Upper lobe of right lung (tissue), 1 donor: ENCODE data around the gene LRRC37B. TPM values are rescaled to one million over a fixed set of nuclear protein-coding genes. Genes with fewer than 3 reads are reported as not detected.
A peak's percentile ranks its signal among the peaks of the same experiment; 100 is the strongest.
"Not testable (repeated sequence)": the region's sequence is repeated elsewhere in the genome, so short reads cannot be mapped to it uniquely, and the experiment has no call there.

Experiments
- ATAC-seq: fragments of 200-7000 bp; cut with Tn5 transposase; one replicate; pipeline ENCODE4 v1.9.1; 2020; ENCODE audit warnings: mild to moderate bottlenecking, moderate library complexity
- DNase-seq: peaks from one replicate; pipeline ENCODE4 v3.0.0-alpha.2; 2020
- H3K27ac ChIP-seq: fragments of 200-600 bp; one replicate; pipeline ENCODE4 v1.8.0; 2022
- H3K27me3 ChIP-seq: fragments of 200-600 bp; one replicate; pipeline ENCODE4 v1.8.0; 2022; ENCODE audit warnings: mild to moderate bottlenecking
- H3K36me3 ChIP-seq: fragments of 200-600 bp; one replicate; pipeline ENCODE4 v1.8.0; 2022
- H3K4me1 ChIP-seq: fragments of 200-600 bp; one replicate; pipeline ENCODE4 v1.8.0; 2022
- H3K4me3 ChIP-seq: fragments of 200-600 bp; one replicate; pipeline ENCODE4 v1.8.0; 2022; ENCODE audit warnings: mild to moderate bottlenecking
- H3K9me3 ChIP-seq: fragments of 200-600 bp; one replicate; pipeline ENCODE4 v1.8.0; 2022
- CTCF ChIP-seq: fragments of 200-600 bp; IDR thresholded peaks from one replicate; pipeline ENCODE4 v1.8.0; 2022; ENCODE audit warnings: antibody characterized with exemption
- intact Hi-C: fragments of 100-400 bp; cut with DNase I; formaldehyde crosslinking; loops from one replicate; pipeline ENCODE4 v1.11.0; 2022
- total RNA-seq: library from RNA; stranded (reverse); fragmentation: NEBNext Ultra II Directional; extraction: Animal tissue kit (Norgen Biotek cat#: 25700); gene quantifications from one replicate; pipeline ENCODE4 v1.2.1, GENCODE V29; 2021
- donor health status: DM: no; HTN: yes; CAD: no; lungs with severe emphysema.

LRRC37B gene
- total RNA-seq, 1 donor from 2014 or later, result 15.8 TPM

GRCh38 chr17:32099686-32100085, 92.5 kb downstream of the LRRC37B start:
- Histone ChIP-seq H3K9me3 (no peaks in the 10 kb centered on the region), H3K4me3 (no peak overlapping the region), H3K27ac (no peak overlapping the region), H3K4me1 (no peaks in the 10 kb centered on the region), H3K27me3 (no peaks in the 10 kb centered on the region), H3K36me3 (no peaks in the 10 kb centered on the region)
- DNase-seq (no peak), ATAC-seq (no peak)
- intact Hi-C loops, result no loop called here
- no peak for TF ChIP-seq CTCF

- H3K36me3 ChIP-seq, ATAC-seq, H3K27me3 ChIP-seq, H3K27ac ChIP-seq, intact Hi-C loops, H3K4me1 ChIP-seq, DNase-seq, H3K4me3 ChIP-seq, H3K9me3 ChIP-seq: not testable (repeated sequence)
Observed at GRCh38 chr17:32100323-32100722, 93.1 kb downstream of the LRRC37B start.

- ATAC-seq (peak; percentile 61), DNase-seq (no peak)
- no peaks in the 10 kb centered on the region for H3K27me3 ChIP-seq
- no peak overlapping the region for H3K27ac ChIP-seq
- TF ChIP-seq CTCF, result no peak
- H3K4me1 ChIP-seq, result no peaks in the 10 kb centered on the region
- no peaks in the 10 kb centered on the region for H3K9me3 ChIP-seq
- H3K4me3 ChIP-seq, result no peak overlapping the region
- H3K36me3 ChIP-seq, result no peaks in the 10 kb centered on the region
- intact Hi-C loops, result no loop called here
Observed at GRCh38 chr17:32100971-32101631, 93.9 kb downstream of the LRRC37B start.

- intact Hi-C loops, result no loop called here
- no peak overlapping the region for H3K4me3 ChIP-seq
- TF ChIP-seq CTCF, result no peak
- DNase-seq (no peak), ATAC-seq (no peak)
- H3K27ac ChIP-seq, result no peak overlapping the region
- H3K9me3 ChIP-seq, result no peaks in the 10 kb centered on the region
- no peaks in the 10 kb centered on the region for H3K36me3 ChIP-seq
- no peaks in the 10 kb centered on the region for H3K27me3 ChIP-seq
- no peaks in the 10 kb centered on the region for H3K4me1 ChIP-seq
Observed at GRCh38 chr17:32102172-32102571, 95.0 kb downstream of the LRRC37B start.

- no peaks in the 10 kb centered on the region for H3K4me1 ChIP-seq
- no peak overlapping the region for H3K27ac ChIP-seq
- TF ChIP-seq CTCF, result no peak
- no peaks in the 10 kb centered on the region for H3K9me3 ChIP-seq
- intact Hi-C loops, result no loop called here
- no peaks in the 10 kb centered on the region for H3K36me3 ChIP-seq
- H3K4me3 ChIP-seq, result no peak overlapping the region
- DNase-seq (no peak), ATAC-seq (no peak)
- no peaks in the 10 kb centered on the region for H3K27me3 ChIP-seq
Observed at GRCh38 chr17:32102646-32103186, 95.5 kb downstream of the LRRC37B start.

Other genes starting within 250 kb of the LRRC37B start
- 44.7 TPM for gene COPRS, start 148.1 kb upstream of the LRRC37B start, total RNA-seq
- gene UTP6, start 105.7 kb upstream of the LRRC37B start, total RNA-seq, result 45.4 TPM
- 24.9 TPM for gene SUZ12, start 70.4 kb upstream of the LRRC37B start, total RNA-seq
- gene RHOT1, start 135.1 kb downstream of the LRRC37B start, total RNA-seq, result 46.6 TPM